Lower leg skin (tissue), 3 donors: ENCODE data around the gene ATP13A1.

Experiments used
- POLR2A ChIP-seq, 2 donors: fragments of 450-650 bp; IDR thresholded peaks; one replicate each; pipeline ENCODE4 v1.6.1; 2016 to 2017; ENCODE audit warnings: antibody characterized with exemption in 2 of 2, mild to moderate bottlenecking in 1 of 2, moderate library complexity in 1 of 2
- TF ChIP-seq, protein P1 (sequence below), 3 donors: fragments of 450-650 bp; IDR thresholded peaks; one replicate each; pipeline ENCODE4 v1.5.1; 2016; ENCODE audit warnings: antibody characterized with exemption in 3 of 3, mild to moderate bottlenecking in 3 of 3, moderate library complexity in 2 of 3

DNA sequence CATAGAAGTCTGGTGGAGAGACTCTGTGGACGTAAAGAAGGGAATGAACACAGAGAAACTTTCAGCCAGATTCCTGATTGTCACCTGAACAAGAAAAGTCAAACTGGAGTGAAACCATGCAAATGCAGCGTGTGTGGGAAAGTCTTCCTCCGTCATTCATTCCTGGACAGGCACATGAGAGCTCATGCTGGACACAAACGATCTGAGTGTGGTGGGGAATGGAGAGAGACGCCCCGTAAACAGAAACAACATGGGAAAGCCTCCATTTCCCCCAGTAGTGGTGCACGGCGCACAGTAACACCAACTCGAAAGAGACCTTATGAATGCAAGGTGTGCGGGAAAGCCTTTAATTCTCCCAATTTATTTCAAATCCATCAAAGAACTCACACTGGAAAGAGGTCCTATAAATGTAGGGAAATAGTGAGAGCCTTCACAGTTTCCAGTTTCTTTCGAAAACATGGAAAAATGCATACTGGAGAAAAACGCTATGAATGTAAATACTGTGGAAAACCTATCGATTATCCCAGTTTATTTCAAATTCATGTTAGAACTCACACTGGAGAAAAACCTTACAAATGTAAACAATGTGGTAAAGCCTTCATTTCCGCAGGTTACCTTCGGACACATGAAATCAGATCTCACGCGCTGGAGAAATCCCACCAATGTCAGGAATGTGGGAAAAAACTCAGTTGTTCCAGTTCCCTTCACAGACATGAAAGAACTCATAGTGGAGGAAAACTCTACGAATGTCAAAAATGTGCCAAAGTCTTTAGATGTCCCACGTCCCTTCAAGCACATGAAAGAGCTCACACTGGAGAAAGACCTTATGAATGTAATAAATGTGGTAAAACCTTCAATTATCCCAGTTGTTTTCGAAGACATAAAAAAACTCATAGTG, 15.9 kb upstream of the ATP13A1 start:
- TF ChIP-seq, protein P1, sequence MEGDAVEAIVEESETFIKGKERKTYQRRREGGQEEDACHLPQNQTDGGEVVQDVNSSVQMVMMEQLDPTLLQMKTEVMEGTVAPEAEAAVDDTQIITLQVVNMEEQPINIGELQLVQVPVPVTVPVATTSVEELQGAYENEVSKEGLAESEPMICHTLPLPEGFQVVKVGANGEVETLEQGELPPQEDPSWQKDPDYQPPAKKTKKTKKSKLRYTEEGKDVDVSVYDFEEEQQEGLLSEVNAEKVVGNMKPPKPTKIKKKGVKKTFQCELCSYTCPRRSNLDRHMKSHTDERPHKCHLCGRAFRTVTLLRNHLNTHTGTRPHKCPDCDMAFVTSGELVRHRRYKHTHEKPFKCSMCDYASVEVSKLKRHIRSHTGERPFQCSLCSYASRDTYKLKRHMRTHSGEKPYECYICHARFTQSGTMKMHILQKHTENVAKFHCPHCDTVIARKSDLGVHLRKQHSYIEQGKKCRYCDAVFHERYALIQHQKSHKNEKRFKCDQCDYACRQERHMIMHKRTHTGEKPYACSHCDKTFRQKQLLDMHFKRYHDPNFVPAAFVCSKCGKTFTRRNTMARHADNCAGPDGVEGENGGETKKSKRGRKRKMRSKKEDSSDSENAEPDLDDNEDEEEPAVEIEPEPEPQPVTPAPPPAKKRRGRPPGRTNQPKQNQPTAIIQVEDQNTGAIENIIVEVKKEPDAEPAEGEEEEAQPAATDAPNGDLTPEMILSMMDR (IDR thresholded peaks at IDR 0.05), result no peak
- TF ChIP-seq POLR2A (IDR thresholded peaks at IDR 0.05), result no peak
